ENCODE results near the gene MARCHF5.
"Not testable (repeated sequence)": the region's sequence is repeated elsewhere in the genome, so short reads cannot be mapped to it uniquely, and the experiment has no call there.

Gene MARCHF5

DNA sequence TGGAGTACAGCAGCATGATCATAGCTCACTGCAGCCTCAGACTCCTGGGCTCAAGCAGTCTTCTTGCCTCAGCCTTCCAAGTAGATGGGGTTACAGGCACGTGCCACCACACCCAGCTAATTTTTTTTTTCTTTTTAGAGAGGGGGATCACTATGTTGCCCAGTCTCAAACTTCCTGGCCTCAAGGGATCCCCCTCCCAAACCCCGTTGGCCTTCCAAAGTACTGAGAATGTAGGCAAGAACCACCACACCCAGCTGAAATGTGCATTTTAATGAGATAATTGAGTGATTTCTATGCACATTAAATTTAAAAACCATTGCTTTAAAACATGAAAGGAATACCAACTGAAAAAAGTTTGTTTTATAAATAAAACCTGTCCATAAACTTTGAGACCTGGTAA is 25.6 kb downstream of the MARCHF5 start:
- no peaks in the 10 kb centered on the region for H3K4me1 ChIP-seq (ENCODE audit: control insufficient read depth, insufficient read depth, low read length)
- no peak overlapping the region for H3K27ac ChIP-seq (ENCODE audit: low read depth, low read length)

DNA sequence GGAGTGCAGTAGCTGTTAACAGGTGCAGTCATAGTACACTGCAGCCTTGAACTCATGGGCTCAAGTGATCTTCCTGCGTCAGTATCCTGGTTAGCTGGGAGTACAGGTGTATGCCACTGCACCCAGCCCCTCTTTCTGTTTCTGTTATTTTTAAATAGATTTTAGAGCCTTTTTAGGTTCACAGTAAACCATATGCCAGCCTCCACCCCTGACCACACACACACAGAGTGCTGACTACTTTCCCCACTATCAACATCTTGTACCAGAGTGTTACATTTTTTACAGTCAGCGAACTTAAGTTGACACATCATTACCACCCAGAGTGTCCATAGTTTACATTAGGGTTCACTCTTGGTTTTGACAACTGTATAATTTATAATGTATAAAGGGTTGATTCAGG is 32.1 kb downstream of the MARCHF5 start:
- no peak overlapping the region for H3K27ac ChIP-seq (ENCODE audit: low read depth, low read length)
- peaks cover 3% of the 10 kb centered on the region for H3K36me3 ChIP-seq (ENCODE audit: control insufficient read depth, insufficient read depth, low read length)
- H3K9ac ChIP-seq (ENCODE audit: low read length): no peak overlapping the region
- H3K4me3 ChIP-seq (ENCODE audit: low read length): no peak overlapping the region
- H3K27me3 ChIP-seq (ENCODE audit: control insufficient read depth, insufficient read depth, low read length): no peaks in the 10 kb centered on the region
- H3K4me1 ChIP-seq (ENCODE audit: control insufficient read depth, insufficient read depth, low read length): no peaks in the 10 kb centered on the region

More for the DNA sequence above, 25.6 kb downstream of the MARCHF5 start:
- H3K4me3 ChIP-seq (ENCODE audit: low read length): no peak overlapping the region
- no peak overlapping the region for H3K9ac ChIP-seq (ENCODE audit: low read length)
- H3K27me3 ChIP-seq (ENCODE audit: control insufficient read depth, insufficient read depth, low read length): no peaks in the 10 kb centered on the region
- peaks cover 3% of the 10 kb centered on the region for H3K36me3 ChIP-seq (ENCODE audit: control insufficient read depth, insufficient read depth, low read length)

DNA sequence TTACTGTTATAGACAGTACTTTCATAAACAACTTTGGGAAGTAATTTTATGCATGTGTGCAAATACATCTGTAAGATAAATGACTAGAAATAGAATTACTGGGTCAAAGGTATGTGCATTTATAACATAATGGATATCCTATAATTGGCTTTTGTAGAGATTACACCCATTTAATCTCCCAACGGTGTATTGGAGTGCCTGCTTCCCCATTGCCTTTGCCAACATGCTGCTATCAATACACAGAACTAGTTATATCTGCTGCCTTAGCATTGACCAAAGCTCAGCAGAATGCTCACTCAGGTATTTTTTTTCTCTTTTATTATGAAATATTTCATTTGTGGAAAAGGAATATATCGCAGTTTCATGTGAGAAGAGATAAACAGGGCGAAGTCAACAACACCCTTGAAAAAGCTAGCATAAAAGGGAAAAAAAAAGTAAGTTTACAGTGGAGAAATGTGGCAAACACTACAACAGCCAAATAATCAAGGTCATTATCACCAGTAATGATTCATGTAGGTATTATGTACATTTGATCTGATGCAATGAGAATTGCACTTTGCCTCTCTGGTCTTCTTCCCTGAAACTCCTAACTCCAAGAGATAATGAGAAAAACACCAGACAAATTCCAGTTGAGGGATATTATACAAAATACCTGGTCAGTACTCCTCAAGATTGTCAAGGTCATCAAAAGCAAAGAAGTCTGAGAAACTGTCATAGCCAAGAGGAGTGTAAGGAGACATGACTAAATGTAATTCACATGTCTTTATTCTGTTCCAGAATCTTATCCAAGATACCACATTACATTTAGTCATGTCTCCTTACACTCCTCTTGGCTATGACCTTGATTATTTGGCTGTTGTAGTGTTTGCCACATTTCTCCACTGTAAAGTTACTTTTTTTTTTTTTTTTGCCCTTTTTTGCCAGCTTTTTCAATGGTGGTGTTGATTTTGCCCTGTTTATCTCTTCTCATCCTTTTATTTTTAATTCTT is 36.8 kb downstream of the MARCHF5 start:
- no peak overlapping the region for H3K4me3 ChIP-seq (ENCODE audit: low read length)
- H3K36me3 ChIP-seq (ENCODE audit: control insufficient read depth, insufficient read depth, low read length): no peaks in the 10 kb centered on the region
- no peaks in the 10 kb centered on the region for H3K4me1 ChIP-seq (ENCODE audit: control insufficient read depth, insufficient read depth, low read length)
- no peak overlapping the region for H3K9ac ChIP-seq (ENCODE audit: low read length)
- H3K27ac ChIP-seq (ENCODE audit: low read depth, low read length): no peak overlapping the region
- no peaks in the 10 kb centered on the region for H3K27me3 ChIP-seq (ENCODE audit: control insufficient read depth, insufficient read depth, low read length)

- no peaks in the 10 kb centered on the region for H3K4me1 ChIP-seq (ENCODE audit: control insufficient read depth, insufficient read depth, low read length)
- H3K9ac ChIP-seq (ENCODE audit: low read length): no peak overlapping the region
- no peaks in the 10 kb centered on the region for H3K27me3 ChIP-seq (ENCODE audit: control insufficient read depth, insufficient read depth, low read length)
- H3K36me3 ChIP-seq (ENCODE audit: control insufficient read depth, insufficient read depth, low read length): no peaks in the 10 kb centered on the region
- no peak overlapping the region for H3K27ac ChIP-seq (ENCODE audit: low read depth, low read length)
- H3K4me3 ChIP-seq (ENCODE audit: low read length): no peak overlapping the region
Observed at GRCh38 chr10:92328993-92329392, 38.0 kb downstream of the MARCHF5 start.

- not testable (repeated sequence) for H3K9ac ChIP-seq (ENCODE audit: low read length); H3K27ac ChIP-seq (ENCODE audit: low read depth, low read length); H3K4me1 ChIP-seq (ENCODE audit: control insufficient read depth, insufficient read depth, low read length); H3K36me3 ChIP-seq (ENCODE audit: control insufficient read depth, insufficient read depth, low read length); H3K4me3 ChIP-seq (ENCODE audit: low read length); H3K27me3 ChIP-seq (ENCODE audit: control insufficient read depth, insufficient read depth, low read length)
Observed at GRCh38 chr10:92329927-92330326, 39.0 kb downstream of the MARCHF5 start.

GRCh38 chr10:92342796-92343195 is 51.8 kb downstream of the MARCHF5 start:
- Histone ChIP-seq H3K27ac (ENCODE audit: low read depth, low read length) (no peak overlapping the region), H3K27me3 (ENCODE audit: control insufficient read depth, insufficient read depth, low read length) (no peaks in the 10 kb centered on the region), H3K4me1 (ENCODE audit: control insufficient read depth, insufficient read depth, low read length) (no peaks in the 10 kb centered on the region), H3K4me3 (ENCODE audit: low read length) (no peak overlapping the region), H3K9ac (ENCODE audit: low read length) (no peak overlapping the region), H3K36me3 (ENCODE audit: control insufficient read depth, insufficient read depth, low read length) (peaks cover 5% of the 10 kb centered on the region)

DNA sequence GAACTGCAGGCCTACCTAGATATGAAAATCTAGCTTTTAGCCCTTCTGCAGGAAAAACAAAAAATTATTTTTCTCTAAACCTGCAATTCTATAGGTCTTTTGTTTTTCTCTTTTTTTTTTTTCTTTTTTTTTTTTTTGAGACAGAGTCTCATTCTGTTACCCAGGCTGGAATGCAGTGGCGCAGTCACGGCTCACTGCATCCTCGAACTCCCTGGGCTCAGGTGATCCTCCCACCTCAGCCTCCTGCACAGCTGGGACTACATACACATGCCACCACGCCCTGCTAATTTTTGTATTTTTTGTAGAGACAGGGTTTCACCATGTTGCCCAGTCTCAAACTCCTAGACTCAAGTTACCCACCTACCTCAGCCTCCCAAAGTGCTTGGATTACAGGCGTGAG is 54.6 kb downstream of the MARCHF5 start:
- not testable (repeated sequence) for H3K4me3 ChIP-seq (ENCODE audit: low read length); H3K27ac ChIP-seq (ENCODE audit: low read depth, low read length); H3K36me3 ChIP-seq (ENCODE audit: control insufficient read depth, insufficient read depth, low read length)

GRCh38 chr10:92347035-92347676 is 56.2 kb downstream of the MARCHF5 start:
- H3K36me3 ChIP-seq (ENCODE audit: control insufficient read depth, insufficient read depth, low read length); H3K4me1 ChIP-seq (ENCODE audit: control insufficient read depth, insufficient read depth, low read length); H3K27me3 ChIP-seq (ENCODE audit: control insufficient read depth, insufficient read depth, low read length): not testable (repeated sequence)

More for the DNA sequence above, 54.6 kb downstream of the MARCHF5 start:
- H3K9ac ChIP-seq (ENCODE audit: low read length); H3K4me1 ChIP-seq (ENCODE audit: control insufficient read depth, insufficient read depth, low read length); H3K27me3 ChIP-seq (ENCODE audit: control insufficient read depth, insufficient read depth, low read length): not testable (repeated sequence)

DNA sequence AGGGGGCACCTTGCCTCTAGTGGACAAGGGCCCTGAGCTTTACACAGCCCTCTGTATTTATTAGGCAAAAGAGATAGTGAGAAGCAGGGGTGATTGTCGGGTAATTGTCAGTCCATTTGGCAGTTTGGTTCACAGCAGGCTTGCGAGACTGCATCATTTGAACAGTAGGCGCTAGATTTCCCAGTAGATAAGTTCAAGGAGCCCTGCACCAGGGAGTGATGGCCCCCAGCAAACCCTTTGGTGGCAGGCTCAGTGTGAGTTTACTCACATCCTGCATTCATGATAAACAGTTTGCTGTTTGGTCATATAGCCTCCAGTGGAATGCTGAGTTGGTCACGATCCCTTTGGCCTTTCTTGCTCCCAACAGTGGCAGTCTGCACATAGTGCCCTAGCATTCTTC is 59.4 kb downstream of the MARCHF5 start:
- Histone ChIP-seq H3K27ac (ENCODE audit: low read depth, low read length) (no peak overlapping the region), H3K36me3 (ENCODE audit: control insufficient read depth, insufficient read depth, low read length) (peaks cover 5% of the 10 kb centered on the region)

More at GRCh38 chr10:92347035-92347676, 56.2 kb downstream of the MARCHF5 start:
- H3K27ac ChIP-seq (ENCODE audit: low read depth, low read length); H3K9ac ChIP-seq (ENCODE audit: low read length); H3K4me3 ChIP-seq (ENCODE audit: low read length): not testable (repeated sequence)

DNA sequence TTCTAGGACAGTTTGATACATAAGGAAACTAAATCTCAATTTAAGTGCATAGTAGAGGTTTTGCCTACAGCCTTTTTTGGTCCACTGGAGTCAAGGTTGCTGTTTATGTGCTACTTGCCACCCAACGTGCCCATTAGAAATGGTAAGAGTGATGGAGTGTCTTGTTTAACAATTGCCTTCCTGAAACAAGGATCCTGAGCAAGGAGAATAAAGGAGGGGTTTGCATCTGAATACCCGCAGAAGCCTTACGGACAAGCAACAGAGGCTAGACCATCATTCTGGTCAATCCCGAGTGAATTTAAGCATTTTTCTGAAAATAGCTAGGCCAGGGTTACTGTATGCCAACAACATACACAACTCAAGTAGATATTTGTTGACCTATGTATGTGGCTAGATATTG is 63.6 kb downstream of the MARCHF5 start:
- no peaks in the 10 kb centered on the region for H3K4me1 ChIP-seq (ENCODE audit: control insufficient read depth, insufficient read depth, low read length)
- H3K9ac ChIP-seq (ENCODE audit: low read length): no peak overlapping the region
- H3K36me3 ChIP-seq (ENCODE audit: control insufficient read depth, insufficient read depth, low read length): peaks cover 3% of the 10 kb centered on the region
- no peak overlapping the region for H3K4me3 ChIP-seq (ENCODE audit: low read length)
- no peaks in the 10 kb centered on the region for H3K27me3 ChIP-seq (ENCODE audit: control insufficient read depth, insufficient read depth, low read length)
- no peak overlapping the region for H3K27ac ChIP-seq (ENCODE audit: low read depth, low read length)

More for the DNA sequence above, 59.4 kb downstream of the MARCHF5 start:
- no peak overlapping the region for H3K9ac ChIP-seq (ENCODE audit: low read length)
- no peak overlapping the region for H3K4me3 ChIP-seq (ENCODE audit: low read length)
- H3K27me3 ChIP-seq (ENCODE audit: control insufficient read depth, insufficient read depth, low read length): no peaks in the 10 kb centered on the region
- no peaks in the 10 kb centered on the region for H3K4me1 ChIP-seq (ENCODE audit: control insufficient read depth, insufficient read depth, low read length)

GRCh38 chr10:92356041-92356440 is 65.1 kb downstream of the MARCHF5 start:
- Histone ChIP-seq H3K4me3 (ENCODE audit: low read length) (no peak overlapping the region), H3K27me3 (ENCODE audit: control insufficient read depth, insufficient read depth, low read length) (no peaks in the 10 kb centered on the region)

DNA sequence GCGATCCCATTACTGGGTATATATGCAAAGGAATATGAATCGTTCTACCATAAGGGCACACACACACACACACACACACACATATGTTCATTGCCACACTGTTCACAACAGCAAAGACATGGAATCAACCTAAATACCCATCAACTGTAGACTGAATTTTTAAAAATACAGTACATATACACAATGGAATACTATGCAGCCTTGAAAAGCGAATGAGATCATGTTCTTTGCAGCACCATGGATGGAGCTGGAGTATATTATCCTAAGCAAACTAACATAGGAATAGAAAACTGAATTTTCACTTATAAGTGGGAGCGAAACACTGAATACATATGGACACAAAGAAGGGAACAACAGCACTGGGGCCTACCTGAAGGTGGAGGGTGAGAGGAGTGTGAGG is 72.5 kb downstream of the MARCHF5 start:
- H3K4me3 ChIP-seq (ENCODE audit: low read length): no peak overlapping the region
- no peak overlapping the region for H3K9ac ChIP-seq (ENCODE audit: low read length)
- no peaks in the 10 kb centered on the region for H3K27me3 ChIP-seq (ENCODE audit: control insufficient read depth, insufficient read depth, low read length)

More at GRCh38 chr10:92356041-92356440, 65.1 kb downstream of the MARCHF5 start:
- no peak overlapping the region for H3K27ac ChIP-seq (ENCODE audit: low read depth, low read length)
- no peaks in the 10 kb centered on the region for H3K4me1 ChIP-seq (ENCODE audit: control insufficient read depth, insufficient read depth, low read length)
- no peak overlapping the region for H3K9ac ChIP-seq (ENCODE audit: low read length)
- no peaks in the 10 kb centered on the region for H3K36me3 ChIP-seq (ENCODE audit: control insufficient read depth, insufficient read depth, low read length)

More for the DNA sequence above, 72.5 kb downstream of the MARCHF5 start:
- Histone ChIP-seq H3K27ac (ENCODE audit: low read depth, low read length) (no peak overlapping the region), H3K36me3 (ENCODE audit: control insufficient read depth, insufficient read depth, low read length) (no peaks in the 10 kb centered on the region), H3K4me1 (ENCODE audit: control insufficient read depth, insufficient read depth, low read length) (no peaks in the 10 kb centered on the region)
